ENCODE data around the gene LDLRAP1. TPM values are rescaled to one million over a fixed set of nuclear protein-coding genes. Genes with fewer than 3 reads are reported as not detected.
"Not testable (repeated sequence)": the region's sequence is repeated elsewhere in the genome, so short reads cannot be mapped to it uniquely, and the experiment has no call there.

The LDLRAP1 gene
- total and polyA plus RNA-seq, 4 donors, result 5.2 to 17.8 (median 13.3) TPM

GRCh38 chr1:25587290-25587689 is 43.9 kb downstream of the LDLRAP1 start:
- no peak for TF ChIP-seq FOXA1 (IDR thresholded peaks at IDR 0.05)
- TF ChIP-seq ZBTB33 (IDR thresholded peaks at IDR 0.05), result no peak
- no peak for TF ChIP-seq HNF4G (IDR thresholded peaks at IDR 0.05)
- TF ChIP-seq JUND (IDR thresholded peaks at IDR 0.05), result no peak
- no peak for TF ChIP-seq ATF3 (IDR thresholded peaks at IDR 0.05)
- TF ChIP-seq YY1 (IDR thresholded peaks at IDR 0.05), result no peak
- TF ChIP-seq GABPA (IDR thresholded peaks at IDR 0.05 in 1 of 2, conservative IDR thresholded peaks at IDR 0.05 in 1 of 2), result no peak
- no peak for TF ChIP-seq EGR1 (IDR thresholded peaks at IDR 0.05; ENCODE audit: low read depth in 2 of 2)
- TF ChIP-seq HNF4A (conservative IDR thresholded peaks at IDR 0.05), result no peak
- no peak for TF ChIP-seq RXRA (IDR thresholded peaks at IDR 0.05)
- no peak for TF ChIP-seq SP1 (IDR thresholded peaks at IDR 0.05)
- TF ChIP-seq TAF1 (conservative IDR thresholded peaks at IDR 0.05), result no peak
- no peak for TF ChIP-seq NR2F2 (IDR thresholded peaks at IDR 0.05)
- TF ChIP-seq, protein P1, sequence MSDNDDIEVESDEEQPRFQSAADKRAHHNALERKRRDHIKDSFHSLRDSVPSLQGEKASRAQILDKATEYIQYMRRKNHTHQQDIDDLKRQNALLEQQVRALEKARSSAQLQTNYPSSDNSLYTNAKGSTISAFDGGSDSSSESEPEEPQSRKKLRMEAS (IDR thresholded peaks at IDR 0.05), result no peak
- no peak for DNase-seq (ENCODE audit: low spot score)
- Histone ChIP-seq H3K36me3 (ENCODE audit: control insufficient read depth in 4 of 4, insufficient read depth in 3 of 4, low read depth in 1 of 4, low read length in 3 of 4) (no peaks in the 10 kb centered on the region), H3K27ac (ENCODE audit: low read depth in 1 of 2, low read length in 2 of 2) (no peak overlapping the region), H3K9me3 (ENCODE audit: control insufficient read depth in 4 of 4, low read length in 3 of 4) (no peaks in the 10 kb centered on the region), H3K4me3 (ENCODE audit: low read depth in 1 of 3, low read length in 3 of 3) (no peak overlapping the region), H3K27me3 (ENCODE audit: control insufficient read depth in 4 of 4, insufficient read depth in 4 of 4, low read length in 3 of 4) (no peaks in the 10 kb centered on the region), H3K9ac (ENCODE audit: low read depth in 1 of 2, low read length in 2 of 2) (no peak overlapping the region), H3K4me1 (ENCODE audit: control insufficient read depth in 4 of 4, insufficient read depth in 4 of 4, low read length in 3 of 4) (no peaks in the 10 kb centered on the region)
- WGBS, result 95% methylated on average over 8 of the region's 8 CpGs

GRCh38 chr1:25588224-25588623 is 44.8 kb downstream of the LDLRAP1 start:
- not testable (repeated sequence) for H3K36me3 ChIP-seq (ENCODE audit: control insufficient read depth in 4 of 4, insufficient read depth in 3 of 4, low read depth in 1 of 4, low read length in 3 of 4); H3K9me3 ChIP-seq (ENCODE audit: control insufficient read depth in 4 of 4, low read length in 3 of 4); H3K27me3 ChIP-seq (ENCODE audit: control insufficient read depth in 4 of 4, insufficient read depth in 4 of 4, low read length in 3 of 4); DNase-seq (ENCODE audit: low spot score); H3K4me3 ChIP-seq (ENCODE audit: low read depth in 1 of 3, low read length in 3 of 3); H3K4me1 ChIP-seq (ENCODE audit: control insufficient read depth in 4 of 4, insufficient read depth in 4 of 4, low read length in 3 of 4); H3K27ac ChIP-seq (ENCODE audit: low read depth in 1 of 2, low read length in 2 of 2); H3K9ac ChIP-seq (ENCODE audit: low read depth in 1 of 2, low read length in 2 of 2)
- 80% methylated on average over 7 of the region's 7 CpGs for WGBS

DNA sequence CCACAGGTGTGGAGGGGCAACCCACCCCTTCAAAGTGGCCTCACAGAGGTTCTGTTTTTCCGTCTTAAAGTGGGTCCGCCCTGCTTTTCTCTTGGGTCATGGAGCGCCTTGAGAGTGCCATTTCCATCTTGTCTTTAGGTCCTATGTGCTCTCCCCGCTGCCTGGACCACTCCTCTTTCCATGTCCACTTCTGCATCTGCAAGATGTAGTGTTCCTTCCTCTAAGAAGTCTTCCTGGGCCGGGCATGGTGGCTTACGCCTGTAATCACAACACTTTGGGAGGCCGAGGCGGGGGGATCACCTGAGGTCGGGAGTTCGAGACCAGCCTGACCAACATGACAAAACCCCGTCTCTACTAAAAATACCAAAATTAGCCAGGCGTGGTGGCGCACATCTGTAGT is 45.4 kb downstream of the LDLRAP1 start:
- H3K9ac ChIP-seq (ENCODE audit: low read depth in 1 of 2, low read length in 2 of 2); H3K9me3 ChIP-seq (ENCODE audit: control insufficient read depth in 4 of 4, low read length in 3 of 4); DNase-seq (ENCODE audit: low spot score); H3K36me3 ChIP-seq (ENCODE audit: control insufficient read depth in 4 of 4, insufficient read depth in 3 of 4, low read depth in 1 of 4, low read length in 3 of 4); H3K27ac ChIP-seq (ENCODE audit: low read depth in 1 of 2, low read length in 2 of 2); H3K27me3 ChIP-seq (ENCODE audit: control insufficient read depth in 4 of 4, insufficient read depth in 4 of 4, low read length in 3 of 4); H3K4me3 ChIP-seq (ENCODE audit: low read depth in 1 of 3, low read length in 3 of 3); H3K4me1 ChIP-seq (ENCODE audit: control insufficient read depth in 4 of 4, insufficient read depth in 4 of 4, low read length in 3 of 4): not testable (repeated sequence)
- WGBS, result 95% methylated on average over 13 of the region's 13 CpGs

Measured in liver (tissue), 9 donors.